Activated T-helper 9 cell treated with anti-CD3 and anti-CD28 coated beads, Interleukin-2, amount 50 U/mL, for 16 hours (primary cell): ENCODE measurements around the gene CRHR1.

Experiments
- DNase-seq: peaks from one replicate; pipeline ENCODE4 v3.0.0-alpha.2; 2020; ENCODE audit warnings: low read depth

The CRHR1 gene

GRCh38 chr17:45824475-45824874 is 40.4 kb downstream of the CRHR1 start:
- no peak for DNase-seq

GRCh38 chr17:45824901-45825492 is 40.9 kb downstream of the CRHR1 start:
- no peak for DNase-seq

- DNase-seq: no peak
Measured at GRCh38 chr17:45825792-45826191, 41.7 kb downstream of the CRHR1 start.

- DNase-seq: no peak
Measured at GRCh38 chr17:45826919-45827588, 42.9 kb downstream of the CRHR1 start.

GRCh38 chr17:45828171-45828570 is 44.1 kb downstream of the CRHR1 start:
- DNase-seq: no peak

- no peak for DNase-seq
Measured at GRCh38 chr17:45828582-45829133, 44.5 kb downstream of the CRHR1 start.

- DNase-seq: no peak
Measured at GRCh38 chr17:45833920-45834319, 49.8 kb downstream of the CRHR1 start.

- DNase-seq: no peak
Measured at GRCh38 chr17:45834471-45835396, 50.6 kb downstream of the CRHR1 start.

GRCh38 chr17:45835481-45835880 is 51.4 kb downstream of the CRHR1 start:
- DNase-seq: no peak

- DNase-seq: no peak
Measured at GRCh38 chr17:45836047-45837044, 52.2 kb downstream of the CRHR1 start.

GRCh38 chr17:45837187-45837586 is 53.1 kb downstream of the CRHR1 start:
- DNase-seq: no peak

- DNase-seq: no peak
Measured at GRCh38 chr17:45837603-45838002, 53.5 kb downstream of the CRHR1 start.

- DNase-seq: no peak
Measured at GRCh38 chr17:45838751-45839295, 54.7 kb downstream of the CRHR1 start.

GRCh38 chr17:45839442-45839841 is 55.3 kb downstream of the CRHR1 start:
- DNase-seq: no peak

GRCh38 chr17:45841186-45841585 is 57.1 kb downstream of the CRHR1 start:
- no peak for DNase-seq

- DNase-seq: no peak
Measured at GRCh38 chr17:45841883-45842525, 57.9 kb downstream of the CRHR1 start.

GRCh38 chr17:45843722-45844121 is 59.6 kb downstream of the CRHR1 start:
- no peak for DNase-seq

- DNase-seq: no peak
Measured at GRCh38 chr17:45844695-45845375, 60.7 kb downstream of the CRHR1 start, which contains the start of gene SPPL2C. SPPL2C (plus strand) TSS chr17:45844881; CDS start chr17:45844907, 26 bp downstream.

GRCh38 chr17:45845376-45846185 is 61.5 kb downstream of the CRHR1 start:
- no peak for DNase-seq
